ENCODE data around the gene ATOH7.

DNA sequence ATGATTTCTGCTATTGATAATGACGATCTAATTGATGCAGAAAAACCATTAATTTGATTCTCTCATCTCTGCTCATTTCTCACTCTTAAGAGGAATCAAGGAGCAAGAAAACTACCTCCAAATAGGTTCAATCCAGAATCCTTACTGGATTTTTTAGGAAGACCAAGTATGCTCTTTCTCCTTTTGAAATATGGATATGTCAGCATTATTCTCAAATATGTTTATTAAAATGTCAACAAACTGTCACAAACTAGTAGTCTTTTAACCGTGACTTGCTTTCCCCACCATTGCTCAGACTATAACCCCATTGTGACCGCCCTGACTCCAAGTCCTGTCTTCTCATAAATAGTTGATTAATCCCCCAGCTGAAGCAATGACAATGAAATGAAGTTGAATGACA, 1.1 kb upstream of the ATOH7 start:
- TF ChIP-seq JUND (IDR thresholded peaks at IDR 0.05) (no peak), EP300 (IDR thresholded peaks at IDR 0.05; ENCODE audit: borderline replicate concordance in 1 of 2, low read depth in 1 of 2, low read length in 1 of 2) (no peak), YY1 (IDR thresholded peaks at IDR 0.05; ENCODE audit: low read depth) (no peak), RAD21 (IDR thresholded peaks at IDR 0.05; ENCODE audit: low read length) (no peak), POLR2AphosphoS5 (IDR thresholded peaks at IDR 0.05; ENCODE audit: low read depth, low read length) (no peak), SMC3 (IDR thresholded peaks at IDR 0.05; ENCODE audit: low read depth, low read length) (no peak), SIN3A (IDR thresholded peaks at IDR 0.05; ENCODE audit: borderline replicate concordance, low read depth, low read length) (no peak)
- TF ChIP-seq, protein P1, sequence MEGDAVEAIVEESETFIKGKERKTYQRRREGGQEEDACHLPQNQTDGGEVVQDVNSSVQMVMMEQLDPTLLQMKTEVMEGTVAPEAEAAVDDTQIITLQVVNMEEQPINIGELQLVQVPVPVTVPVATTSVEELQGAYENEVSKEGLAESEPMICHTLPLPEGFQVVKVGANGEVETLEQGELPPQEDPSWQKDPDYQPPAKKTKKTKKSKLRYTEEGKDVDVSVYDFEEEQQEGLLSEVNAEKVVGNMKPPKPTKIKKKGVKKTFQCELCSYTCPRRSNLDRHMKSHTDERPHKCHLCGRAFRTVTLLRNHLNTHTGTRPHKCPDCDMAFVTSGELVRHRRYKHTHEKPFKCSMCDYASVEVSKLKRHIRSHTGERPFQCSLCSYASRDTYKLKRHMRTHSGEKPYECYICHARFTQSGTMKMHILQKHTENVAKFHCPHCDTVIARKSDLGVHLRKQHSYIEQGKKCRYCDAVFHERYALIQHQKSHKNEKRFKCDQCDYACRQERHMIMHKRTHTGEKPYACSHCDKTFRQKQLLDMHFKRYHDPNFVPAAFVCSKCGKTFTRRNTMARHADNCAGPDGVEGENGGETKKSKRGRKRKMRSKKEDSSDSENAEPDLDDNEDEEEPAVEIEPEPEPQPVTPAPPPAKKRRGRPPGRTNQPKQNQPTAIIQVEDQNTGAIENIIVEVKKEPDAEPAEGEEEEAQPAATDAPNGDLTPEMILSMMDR (IDR thresholded peaks at IDR 0.05), result no peak
- TF ChIP-seq, protein P2, sequence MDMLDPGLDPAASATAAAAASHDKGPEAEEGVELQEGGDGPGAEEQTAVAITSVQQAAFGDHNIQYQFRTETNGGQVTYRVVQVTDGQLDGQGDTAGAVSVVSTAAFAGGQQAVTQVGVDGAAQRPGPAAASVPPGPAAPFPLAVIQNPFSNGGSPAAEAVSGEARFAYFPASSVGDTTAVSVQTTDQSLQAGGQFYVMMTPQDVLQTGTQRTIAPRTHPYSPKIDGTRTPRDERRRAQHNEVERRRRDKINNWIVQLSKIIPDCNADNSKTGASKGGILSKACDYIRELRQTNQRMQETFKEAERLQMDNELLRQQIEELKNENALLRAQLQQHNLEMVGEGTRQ (IDR thresholded peaks at IDR 0.05; ENCODE audit: borderline replicate concordance, low read depth, low read length), result no peak
- TF ChIP-seq, protein P3, sequence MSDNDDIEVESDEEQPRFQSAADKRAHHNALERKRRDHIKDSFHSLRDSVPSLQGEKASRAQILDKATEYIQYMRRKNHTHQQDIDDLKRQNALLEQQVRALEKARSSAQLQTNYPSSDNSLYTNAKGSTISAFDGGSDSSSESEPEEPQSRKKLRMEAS (IDR thresholded peaks at IDR 0.05; ENCODE audit: low read depth), result no peak

Measured in SK-N-SH (cell line).